ENCODE results near the gene WIPF1. TPM values are rescaled to one million over a fixed set of nuclear protein-coding genes. Genes with fewer than 3 reads are reported as not detected.

WIPF1 gene
- polyA plus RNA-seq, 1 of the 3 experiments (the other 2 are of a cell fraction): 56.7 TPM

DNA sequence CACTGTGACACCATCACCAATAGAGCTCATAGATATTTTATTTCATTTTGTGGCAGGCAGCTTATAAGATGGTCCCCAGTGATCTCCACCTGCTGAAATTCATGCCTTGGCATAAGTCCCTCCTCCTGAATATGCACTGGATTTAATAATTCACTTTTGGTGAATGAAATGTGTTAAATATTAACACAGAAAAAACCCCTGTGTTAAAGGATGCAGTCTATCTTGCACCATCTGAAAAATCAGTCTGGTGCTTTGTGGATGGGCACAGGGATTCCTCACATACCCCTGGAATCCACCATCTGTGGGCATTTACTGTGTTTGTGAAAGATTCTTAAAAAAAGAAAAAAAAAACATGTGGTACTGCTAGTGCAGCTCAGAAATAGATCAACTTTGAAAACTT is 26.1 kb upstream of the WIPF1 start:
- no peak for DNase-seq
- ChIA-PET POLR2A (no interaction called here), CTCF (interaction anchor here (1.1 kb wide), 1 partner anchor 11 kb away, joined by 4 read pairs; no protein-coding TSS in a partner anchor)
- H3K36me3 ChIP-seq (replicated peaks in 1 of 2; ENCODE audit: control insufficient read depth in 1 of 2, insufficient read depth in 2 of 2, low read length in 1 of 2): peaks cover 10 to 14% of the 10 kb centered on the region in 2 experiments
- H2AFZ ChIP-seq (ENCODE audit: low read depth): no peak overlapping the region
- H3K4me3 ChIP-seq (ENCODE audit: low read depth in 2 of 2, low read length in 1 of 2): no peak overlapping the region
- no peak overlapping the region for H3K4me2 ChIP-seq
- no peaks in the 10 kb centered on the region for H3K9me2 ChIP-seq
- no peaks in the 10 kb centered on the region for H4K20me1 ChIP-seq (ENCODE audit: insufficient read depth)
- H3K27me3 ChIP-seq (ENCODE audit: insufficient read depth): no peaks in the 10 kb centered on the region
- peak overlapping the region in 1 of 2 experiments; percentile 53; a peak in 1 of 4 replicates for H3K27ac ChIP-seq (ENCODE audit: low read depth in 2 of 2, low read length in 1 of 2)
- no peak overlapping the region for H3K9ac ChIP-seq
- no peaks in the 10 kb centered on the region for H3K9me3 ChIP-seq
- H3F3A ChIP-seq (replicated peaks; ENCODE audit: insufficient read depth): no peaks in the 10 kb centered on the region
- peaks cover 27% of the 10 kb centered on the region; the same call in 1 of the 2 replicates for H3K79me2 ChIP-seq (ENCODE audit: insufficient read depth)
- peaks cover 0 to 23% of the 10 kb centered on the region in 2 experiments; a peak in 2 of 4 replicates for H3K4me1 ChIP-seq (ENCODE audit: control insufficient read depth in 1 of 2, insufficient read depth in 2 of 2, low read depth in 1 of 2, low read length in 1 of 2)
- no peak for TF ChIP-seq SMC3 (IDR thresholded peaks at IDR 0.05; ENCODE audit: low read depth, low read length)
- TF ChIP-seq NRF1 (IDR thresholded peaks at IDR 0.05; ENCODE audit: low read depth, low read length): no peak
- no peak for TF ChIP-seq TCF12 (IDR thresholded peaks at IDR 0.05)
- no peak for TF ChIP-seq GABPA (IDR thresholded peaks at IDR 0.05; ENCODE audit: low read depth)
- no peak for TF ChIP-seq MEF2A (IDR thresholded peaks at IDR 0.05; ENCODE audit: borderline replicate concordance, low read depth)
- TF ChIP-seq, protein P1, sequence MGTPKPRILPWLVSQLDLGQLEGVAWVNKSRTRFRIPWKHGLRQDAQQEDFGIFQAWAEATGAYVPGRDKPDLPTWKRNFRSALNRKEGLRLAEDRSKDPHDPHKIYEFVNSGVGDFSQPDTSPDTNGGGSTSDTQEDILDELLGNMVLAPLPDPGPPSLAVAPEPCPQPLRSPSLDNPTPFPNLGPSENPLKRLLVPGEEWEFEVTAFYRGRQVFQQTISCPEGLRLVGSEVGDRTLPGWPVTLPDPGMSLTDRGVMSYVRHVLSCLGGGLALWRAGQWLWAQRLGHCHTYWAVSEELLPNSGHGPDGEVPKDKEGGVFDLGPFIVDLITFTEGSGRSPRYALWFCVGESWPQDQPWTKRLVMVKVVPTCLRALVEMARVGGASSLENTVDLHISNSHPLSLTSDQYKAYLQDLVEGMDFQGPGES (IDR thresholded peaks at IDR 0.05; ENCODE audit: low read depth, low read length): no peak
- no peak for TF ChIP-seq RXRA (IDR thresholded peaks at IDR 0.05; ENCODE audit: borderline replicate concordance, low read depth)
- no peak for TF ChIP-seq ELF1 (IDR thresholded peaks at IDR 0.05)
- TF ChIP-seq, protein P2, sequence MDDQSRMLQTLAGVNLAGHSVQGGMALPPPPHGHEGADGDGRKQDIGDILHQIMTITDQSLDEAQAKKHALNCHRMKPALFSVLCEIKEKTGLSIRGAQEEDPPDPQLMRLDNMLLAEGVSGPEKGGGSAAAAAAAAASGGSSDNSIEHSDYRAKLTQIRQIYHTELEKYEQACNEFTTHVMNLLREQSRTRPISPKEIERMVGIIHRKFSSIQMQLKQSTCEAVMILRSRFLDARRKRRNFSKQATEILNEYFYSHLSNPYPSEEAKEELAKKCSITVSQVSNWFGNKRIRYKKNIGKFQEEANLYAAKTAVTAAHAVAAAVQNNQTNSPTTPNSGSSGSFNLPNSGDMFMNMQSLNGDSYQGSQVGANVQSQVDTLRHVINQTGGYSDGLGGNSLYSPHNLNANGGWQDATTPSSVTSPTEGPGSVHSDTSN (IDR thresholded peaks at IDR 0.05): no peak
- TF ChIP-seq NFIC (IDR thresholded peaks at IDR 0.05; ENCODE audit: borderline replicate concordance): no peak
- no peak for TF ChIP-seq POLR2AphosphoS5 (IDR thresholded peaks at IDR 0.05; ENCODE audit: low read depth, low read length)
- TF ChIP-seq MXI1 (IDR thresholded peaks at IDR 0.05; ENCODE audit: low read depth, low read length): no peak
- no peak for TF ChIP-seq RFX5 (IDR thresholded peaks at IDR 0.05; ENCODE audit: low read length)
- TF ChIP-seq, protein P3, sequence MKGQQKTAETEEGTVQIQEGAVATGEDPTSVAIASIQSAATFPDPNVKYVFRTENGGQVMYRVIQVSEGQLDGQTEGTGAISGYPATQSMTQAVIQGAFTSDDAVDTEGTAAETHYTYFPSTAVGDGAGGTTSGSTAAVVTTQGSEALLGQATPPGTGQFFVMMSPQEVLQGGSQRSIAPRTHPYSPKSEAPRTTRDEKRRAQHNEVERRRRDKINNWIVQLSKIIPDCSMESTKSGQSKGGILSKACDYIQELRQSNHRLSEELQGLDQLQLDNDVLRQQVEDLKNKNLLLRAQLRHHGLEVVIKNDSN (IDR thresholded peaks at IDR 0.05; ENCODE audit: borderline replicate concordance, low read depth): no peak
- TF ChIP-seq, protein P4, sequence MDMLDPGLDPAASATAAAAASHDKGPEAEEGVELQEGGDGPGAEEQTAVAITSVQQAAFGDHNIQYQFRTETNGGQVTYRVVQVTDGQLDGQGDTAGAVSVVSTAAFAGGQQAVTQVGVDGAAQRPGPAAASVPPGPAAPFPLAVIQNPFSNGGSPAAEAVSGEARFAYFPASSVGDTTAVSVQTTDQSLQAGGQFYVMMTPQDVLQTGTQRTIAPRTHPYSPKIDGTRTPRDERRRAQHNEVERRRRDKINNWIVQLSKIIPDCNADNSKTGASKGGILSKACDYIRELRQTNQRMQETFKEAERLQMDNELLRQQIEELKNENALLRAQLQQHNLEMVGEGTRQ (IDR thresholded peaks at IDR 0.05; ENCODE audit: borderline replicate concordance, low read depth, low read length): no peak
- TF ChIP-seq RCOR1 (IDR thresholded peaks at IDR 0.05; ENCODE audit: low read length): no peak
- TF ChIP-seq EZH2phosphoT487 (IDR thresholded peaks at IDR 0.05; ENCODE audit: borderline replicate concordance, low read depth): no peak
- TF ChIP-seq, protein P5, sequence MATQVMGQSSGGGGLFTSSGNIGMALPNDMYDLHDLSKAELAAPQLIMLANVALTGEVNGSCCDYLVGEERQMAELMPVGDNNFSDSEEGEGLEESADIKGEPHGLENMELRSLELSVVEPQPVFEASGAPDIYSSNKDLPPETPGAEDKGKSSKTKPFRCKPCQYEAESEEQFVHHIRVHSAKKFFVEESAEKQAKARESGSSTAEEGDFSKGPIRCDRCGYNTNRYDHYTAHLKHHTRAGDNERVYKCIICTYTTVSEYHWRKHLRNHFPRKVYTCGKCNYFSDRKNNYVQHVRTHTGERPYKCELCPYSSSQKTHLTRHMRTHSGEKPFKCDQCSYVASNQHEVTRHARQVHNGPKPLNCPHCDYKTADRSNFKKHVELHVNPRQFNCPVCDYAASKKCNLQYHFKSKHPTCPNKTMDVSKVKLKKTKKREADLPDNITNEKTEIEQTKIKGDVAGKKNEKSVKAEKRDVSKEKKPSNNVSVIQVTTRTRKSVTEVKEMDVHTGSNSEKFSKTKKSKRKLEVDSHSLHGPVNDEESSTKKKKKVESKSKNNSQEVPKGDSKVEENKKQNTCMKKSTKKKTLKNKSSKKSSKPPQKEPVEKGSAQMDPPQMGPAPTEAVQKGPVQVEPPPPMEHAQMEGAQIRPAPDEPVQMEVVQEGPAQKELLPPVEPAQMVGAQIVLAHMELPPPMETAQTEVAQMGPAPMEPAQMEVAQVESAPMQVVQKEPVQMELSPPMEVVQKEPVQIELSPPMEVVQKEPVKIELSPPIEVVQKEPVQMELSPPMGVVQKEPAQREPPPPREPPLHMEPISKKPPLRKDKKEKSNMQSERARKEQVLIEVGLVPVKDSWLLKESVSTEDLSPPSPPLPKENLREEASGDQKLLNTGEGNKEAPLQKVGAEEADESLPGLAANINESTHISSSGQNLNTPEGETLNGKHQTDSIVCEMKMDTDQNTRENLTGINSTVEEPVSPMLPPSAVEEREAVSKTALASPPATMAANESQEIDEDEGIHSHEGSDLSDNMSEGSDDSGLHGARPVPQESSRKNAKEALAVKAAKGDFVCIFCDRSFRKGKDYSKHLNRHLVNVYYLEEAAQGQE (IDR thresholded peaks at IDR 0.05; ENCODE audit: low read depth, low read length): no peak
- no peak for TF ChIP-seq YY1 (IDR thresholded peaks at IDR 0.05; ENCODE audit: low read depth)
- TF ChIP-seq CHD2 (IDR thresholded peaks at IDR 0.05; ENCODE audit: low read length, partially characterized antibody): no peak
